HK-2 (cell line): Measurements from ENCODE around the gene TMEM80.
"Not testable (repeated sequence)": the region's sequence is repeated elsewhere in the genome, so short reads cannot be mapped to it uniquely, and the experiment has no call there.

Source experiments
- DNase-seq: peaks from one replicate; pipeline ENCODE4 v3.0.0-alpha.2; 2018; ENCODE audit not compliant: unreplicated experiment

TMEM80 gene

DNA sequence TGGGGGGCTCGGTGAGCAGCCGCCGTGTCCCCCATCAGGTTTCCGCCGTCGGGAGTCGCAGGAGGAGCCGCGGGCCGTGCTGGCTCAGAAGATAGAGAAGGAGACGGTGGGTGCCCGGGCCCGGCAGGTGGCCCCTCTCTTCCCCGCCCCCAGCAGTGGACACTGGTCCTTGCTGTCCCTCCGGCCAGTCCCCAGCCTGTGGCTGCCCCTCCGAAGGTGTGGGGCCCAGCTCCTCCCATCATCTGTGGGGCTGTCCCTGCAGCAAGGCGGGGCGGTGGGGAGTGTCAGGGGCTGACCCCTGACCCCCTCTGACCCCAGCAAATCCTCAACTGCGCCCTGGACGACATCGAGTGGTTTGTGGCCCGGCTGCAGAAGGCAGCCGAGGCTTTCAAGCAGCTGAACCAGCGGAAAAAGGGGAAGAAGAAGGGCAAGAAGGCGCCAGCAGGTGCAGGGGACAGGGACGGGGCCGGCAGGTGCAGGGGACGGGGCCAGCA is 25.7 kb downstream of the TMEM80 start:
- DNase-seq: no peak

DNA sequence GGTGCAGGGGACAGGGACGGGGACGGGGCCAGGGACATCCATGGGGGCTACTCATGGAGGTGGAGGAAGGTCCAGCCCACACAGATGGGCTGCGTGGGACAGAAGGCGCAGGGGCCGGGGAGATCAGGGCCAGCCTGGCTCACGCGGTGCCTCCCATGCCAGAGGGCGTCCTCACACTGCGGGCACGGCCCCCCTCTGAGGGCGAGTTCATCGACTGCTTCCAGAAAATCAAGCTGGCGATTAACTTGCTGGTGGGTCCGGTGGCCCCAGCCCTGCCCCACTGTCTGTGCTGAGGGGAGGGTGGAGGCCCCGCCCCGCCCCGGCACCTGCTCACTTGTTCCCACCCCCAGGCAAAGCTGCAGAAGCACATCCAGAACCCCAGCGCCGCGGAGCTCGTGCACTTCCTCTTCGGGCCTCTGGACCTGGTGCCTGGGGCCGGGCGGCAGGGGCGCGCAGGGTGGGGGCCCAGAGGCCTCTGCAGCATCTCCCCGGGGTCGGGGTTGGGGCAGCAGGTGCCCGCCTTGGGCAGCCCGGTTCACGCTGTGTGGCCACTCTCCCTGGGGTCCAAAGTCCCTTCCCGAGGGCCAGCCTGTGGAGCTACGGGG is 26.2 kb downstream of the TMEM80 start:
- no peak for DNase-seq

GRCh38 chr11:722346-722811 is 26.8 kb downstream of the TMEM80 start:
- no peak for DNase-seq

GRCh38 chr11:723120-723883 is 27.7 kb downstream of the TMEM80 start:
- DNase-seq: no peak

- DNase-seq: no peak
Observed at GRCh38 chr11:724049-724777, 28.6 kb downstream of the TMEM80 start.

DNA sequence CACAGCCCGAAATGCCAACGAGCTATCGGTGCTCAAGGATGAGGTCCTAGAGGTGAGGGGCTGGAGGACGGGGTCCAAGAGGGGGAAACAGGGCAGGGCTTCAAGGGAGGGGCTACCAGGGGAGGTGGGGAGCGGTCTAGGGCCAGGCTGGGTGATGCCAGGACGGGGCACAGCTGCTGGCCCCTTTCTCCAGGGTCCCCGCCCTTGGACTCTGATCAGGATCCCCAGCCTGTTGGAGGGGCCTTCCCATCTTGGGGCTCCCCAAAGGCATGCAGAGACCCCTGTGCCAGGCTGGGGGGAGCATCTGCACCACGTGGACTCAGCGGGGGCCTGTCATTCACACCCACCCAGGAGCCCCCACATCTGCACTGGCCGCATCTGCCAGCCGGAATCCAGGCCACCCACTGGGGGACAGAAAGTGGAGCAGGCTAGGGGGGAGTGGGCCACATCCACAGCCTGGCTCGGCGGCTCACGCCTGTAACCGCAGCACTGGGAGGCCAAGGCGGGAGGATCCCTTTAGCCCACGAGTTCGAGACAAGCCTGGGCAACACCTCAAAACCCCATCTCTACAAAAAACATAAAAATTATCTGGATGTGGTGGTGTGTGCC is 29.3 kb downstream of the TMEM80 start:
- DNase-seq: no peak

DNA sequence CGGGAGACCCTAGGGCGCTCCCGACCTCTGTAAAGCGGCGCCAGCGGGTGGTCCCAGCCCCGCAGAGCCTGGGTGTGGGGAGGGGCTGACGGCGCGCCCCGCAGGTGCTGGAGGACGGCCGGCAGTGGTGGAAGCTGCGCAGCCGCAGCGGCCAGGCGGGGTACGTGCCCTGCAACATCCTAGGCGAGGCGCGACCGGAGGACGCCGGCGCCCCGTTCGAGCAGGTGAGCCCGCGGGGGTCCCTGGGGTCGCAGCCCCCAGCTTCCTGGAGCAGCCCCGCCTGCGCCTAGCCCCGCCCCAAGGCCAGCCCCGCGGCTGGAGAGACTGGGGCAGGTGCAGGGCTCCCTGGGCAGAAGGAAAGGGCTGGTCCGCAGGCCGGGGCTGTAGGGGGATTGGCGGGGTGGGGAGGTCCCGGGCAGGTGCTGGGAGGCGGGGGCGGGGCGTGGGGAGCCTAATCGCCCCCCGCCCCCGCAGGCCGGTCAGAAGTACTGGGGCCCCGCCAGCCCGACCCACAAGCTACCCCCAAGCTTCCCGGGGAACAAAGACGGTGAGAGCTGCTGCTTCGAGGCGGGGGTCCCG is 30.1 kb downstream of the TMEM80 start:
- DNase-seq: no peak

DNA sequence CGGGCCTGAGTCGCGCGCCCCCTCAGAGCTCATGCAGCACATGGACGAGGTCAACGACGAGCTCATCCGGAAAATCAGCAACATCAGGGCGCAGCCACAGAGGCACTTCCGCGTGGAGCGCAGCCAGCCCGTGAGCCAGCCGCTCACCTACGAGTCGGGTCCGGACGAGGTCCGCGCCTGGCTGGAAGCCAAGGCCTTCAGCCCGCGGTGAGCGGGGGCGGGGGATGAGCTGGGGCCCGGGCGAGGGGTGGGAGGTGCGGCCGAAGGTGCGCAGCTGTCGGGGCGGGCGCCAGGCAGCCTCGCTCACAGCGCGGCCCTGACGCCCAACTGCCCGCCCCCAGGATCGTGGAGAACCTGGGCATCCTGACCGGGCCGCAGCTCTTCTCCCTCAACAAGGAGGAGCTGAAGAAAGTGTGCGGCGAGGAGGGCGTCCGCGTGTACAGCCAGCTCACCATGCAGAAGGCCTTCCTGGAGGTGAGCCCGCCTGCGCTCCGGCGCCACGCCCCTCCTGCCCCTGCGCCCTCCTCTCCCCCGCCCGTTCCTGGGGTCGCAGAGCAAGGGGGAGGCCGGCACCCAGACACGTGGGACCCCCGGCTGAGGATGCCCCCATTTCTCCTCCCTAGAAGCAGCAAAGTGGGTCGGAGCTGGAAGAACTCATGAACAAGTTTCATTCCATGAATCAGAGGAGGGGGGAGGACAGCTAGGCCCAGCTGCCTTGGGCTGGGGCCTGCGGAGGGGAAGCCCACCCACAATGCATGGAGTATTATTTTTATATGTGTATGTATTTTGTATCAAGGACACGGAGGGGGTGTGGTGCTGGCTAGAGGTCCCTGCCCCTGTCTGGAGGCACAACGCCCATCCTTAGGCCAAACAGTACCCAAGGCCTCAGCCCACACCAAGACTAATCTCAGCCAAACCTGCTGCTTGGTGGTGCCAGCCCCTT is 30.9 kb downstream of the TMEM80 start:
- no peak for DNase-seq

GRCh38 chr11:727281-727701 is 31.7 kb downstream of the TMEM80 start:
- DNase-seq: no peak

- DNase-seq: peak; percentile 93
Observed at GRCh38 chr11:727859-728748, 32.5 kb downstream of the TMEM80 start.

DNA sequence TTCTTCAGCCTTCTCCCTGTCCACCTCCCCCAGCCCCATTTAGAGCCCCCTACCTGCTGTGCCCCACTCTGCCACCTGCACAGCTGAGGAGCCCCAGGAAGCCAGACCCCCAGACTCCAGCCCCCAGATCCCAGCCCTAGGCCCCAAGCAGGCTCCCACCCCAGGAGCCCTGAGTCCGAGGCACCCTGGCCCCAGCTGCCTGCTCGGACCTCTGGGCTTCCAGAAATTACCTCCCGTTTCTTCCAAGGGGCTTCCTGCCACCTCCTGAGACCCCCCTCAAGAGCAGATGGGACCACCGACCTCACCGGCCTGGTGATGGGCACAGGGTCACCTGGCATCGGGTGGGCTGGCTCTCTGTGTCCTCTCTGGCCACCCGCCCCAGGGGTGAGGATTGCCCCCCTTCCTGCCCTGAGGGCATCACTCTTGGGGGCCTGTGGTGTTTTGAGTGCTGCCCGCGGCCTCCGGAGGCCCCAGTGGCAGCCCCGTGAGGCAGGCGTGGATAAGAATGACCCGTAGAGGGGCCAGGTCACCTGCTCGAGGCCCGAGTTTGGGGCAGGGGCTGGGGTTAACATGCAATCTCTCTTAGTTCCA is 33.4 kb downstream of the TMEM80 start:
- no peak for DNase-seq

DNA sequence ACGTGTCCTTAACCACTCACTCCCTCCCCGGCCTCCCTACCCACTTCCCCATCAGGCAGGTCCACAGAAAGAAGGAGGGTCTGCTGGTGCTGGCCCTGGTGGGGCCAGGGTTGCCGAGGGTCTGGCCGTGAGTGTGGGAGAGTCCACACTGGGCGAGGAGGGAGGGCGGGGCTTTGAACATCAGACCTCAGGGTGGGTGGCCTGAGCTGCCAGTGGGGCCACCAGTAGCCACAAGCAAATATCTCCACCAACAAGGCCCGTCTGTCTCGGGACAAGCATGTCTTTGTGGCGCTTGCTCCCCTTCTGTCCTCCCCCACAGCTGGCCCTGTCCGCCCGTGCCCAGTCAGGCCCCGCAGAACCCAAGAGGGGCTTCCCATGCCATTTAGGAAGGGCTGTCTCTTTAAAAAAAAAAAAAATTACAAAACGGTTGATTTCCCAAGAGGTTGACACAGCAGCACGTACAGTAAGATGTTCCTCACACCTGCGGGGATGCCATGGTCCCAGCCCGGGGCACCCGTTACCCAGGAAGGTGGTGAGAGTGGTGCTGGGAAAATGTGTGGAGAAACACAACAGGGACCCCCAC is 34.0 kb downstream of the TMEM80 start:
- no peak for DNase-seq

GRCh38 chr11:733072-733471 is 37.5 kb downstream of the TMEM80 start:
- DNase-seq: no peak

DNA sequence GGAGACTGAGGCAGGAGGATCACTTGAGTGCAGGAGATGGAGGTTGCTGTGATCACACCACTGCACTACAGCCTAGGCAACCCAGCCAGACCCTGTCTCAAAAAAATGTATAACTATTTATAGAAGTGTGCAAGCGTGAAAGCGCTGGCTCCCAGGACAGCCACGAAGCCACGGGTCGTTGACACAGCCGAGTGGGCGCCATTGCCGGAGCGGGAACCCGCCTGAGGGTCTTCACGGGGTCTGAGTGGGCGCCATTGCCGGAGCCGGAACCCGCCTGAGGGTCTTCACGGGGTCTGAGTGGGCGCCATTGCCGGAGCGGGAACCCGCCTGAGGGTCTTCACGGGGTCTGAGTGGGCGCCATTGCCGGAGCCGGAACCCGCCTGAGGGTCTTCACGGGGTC is 38.9 kb downstream of the TMEM80 start:
- DNase-seq: not testable (repeated sequence)

- no peak for DNase-seq
Observed at GRCh38 chr11:737366-737765, 41.8 kb downstream of the TMEM80 start.

DNA sequence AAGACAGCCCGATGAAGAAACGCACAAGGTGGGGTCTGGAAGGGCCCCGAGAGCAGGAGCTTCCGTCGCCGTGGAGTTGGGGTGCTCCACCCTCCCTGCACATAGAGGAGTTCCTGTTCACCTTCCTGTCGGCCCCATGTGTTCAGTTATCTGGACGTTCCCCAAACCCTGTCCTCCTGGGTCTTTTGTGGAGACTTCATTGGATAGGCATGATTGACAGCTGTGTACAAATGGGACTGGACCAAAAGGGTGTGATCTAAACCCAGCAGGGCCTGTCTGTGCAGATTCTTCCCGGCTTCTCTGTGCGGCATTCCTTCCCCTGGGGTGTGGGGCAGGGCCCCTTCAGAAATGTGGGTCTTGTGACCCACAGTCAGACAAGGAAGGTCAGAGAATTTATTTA is 42.3 kb downstream of the TMEM80 start:
- DNase-seq: not testable (repeated sequence)

DNA sequence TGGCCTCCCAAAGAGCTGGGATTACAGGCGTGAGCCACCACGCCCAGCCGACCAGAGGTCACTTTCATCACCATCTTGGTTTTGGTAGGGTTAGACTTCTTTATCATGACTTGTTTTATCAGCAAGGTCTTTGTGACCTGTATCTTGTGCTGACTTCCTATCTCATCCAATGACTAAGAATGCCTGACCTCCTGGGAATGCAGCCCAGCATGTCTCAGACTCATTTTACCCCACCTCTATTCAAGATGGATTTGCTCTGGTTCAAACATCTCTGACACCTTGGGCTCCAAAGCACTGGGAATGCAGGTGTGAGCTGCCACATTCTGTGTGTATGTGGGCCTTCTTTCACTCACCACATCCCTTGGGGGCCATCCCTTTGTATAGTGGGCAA is 46.5 kb downstream of the TMEM80 start:
- no peak for DNase-seq

- DNase-seq: no peak
Observed at GRCh38 chr11:742571-743201, 47.1 kb downstream of the TMEM80 start.
